C4-2B (cell line): ENCODE data around the gene SYNE2.

Source experiments
- ZFX ChIP-seq: fragments of 450-650 bp; IDR thresholded peaks from 2 replicates; pipeline ENCODE4 v1.6.1; 2017
- TF ChIP-seq, protein P1 (sequence below): fragments of 450-650 bp; conservative IDR thresholded peaks from 2 replicates; pipeline ENCODE4 v1.5.1; 2017; ENCODE audit warnings: mild to moderate bottlenecking

DNA sequence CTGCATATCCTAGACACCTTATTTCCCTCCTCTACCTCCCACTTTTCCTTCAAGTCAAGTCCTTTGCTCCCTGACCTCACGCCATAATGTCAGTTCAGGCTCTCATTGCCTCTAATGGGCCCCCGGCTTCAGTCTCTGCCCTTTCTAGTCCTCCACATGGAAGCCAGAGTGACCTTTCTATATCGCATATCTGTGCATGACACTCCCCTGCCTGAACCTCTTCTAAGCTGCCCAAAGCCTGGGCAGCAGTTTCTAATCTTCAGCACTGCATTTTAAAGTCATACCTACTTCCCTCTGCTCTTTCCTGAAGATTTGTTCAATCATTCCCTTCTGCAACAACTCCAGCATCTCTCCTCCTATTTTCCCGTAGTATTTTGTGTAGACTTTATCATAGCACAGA lies 395.9 kb downstream of the SYNE2 start:
- TF ChIP-seq, protein P1, sequence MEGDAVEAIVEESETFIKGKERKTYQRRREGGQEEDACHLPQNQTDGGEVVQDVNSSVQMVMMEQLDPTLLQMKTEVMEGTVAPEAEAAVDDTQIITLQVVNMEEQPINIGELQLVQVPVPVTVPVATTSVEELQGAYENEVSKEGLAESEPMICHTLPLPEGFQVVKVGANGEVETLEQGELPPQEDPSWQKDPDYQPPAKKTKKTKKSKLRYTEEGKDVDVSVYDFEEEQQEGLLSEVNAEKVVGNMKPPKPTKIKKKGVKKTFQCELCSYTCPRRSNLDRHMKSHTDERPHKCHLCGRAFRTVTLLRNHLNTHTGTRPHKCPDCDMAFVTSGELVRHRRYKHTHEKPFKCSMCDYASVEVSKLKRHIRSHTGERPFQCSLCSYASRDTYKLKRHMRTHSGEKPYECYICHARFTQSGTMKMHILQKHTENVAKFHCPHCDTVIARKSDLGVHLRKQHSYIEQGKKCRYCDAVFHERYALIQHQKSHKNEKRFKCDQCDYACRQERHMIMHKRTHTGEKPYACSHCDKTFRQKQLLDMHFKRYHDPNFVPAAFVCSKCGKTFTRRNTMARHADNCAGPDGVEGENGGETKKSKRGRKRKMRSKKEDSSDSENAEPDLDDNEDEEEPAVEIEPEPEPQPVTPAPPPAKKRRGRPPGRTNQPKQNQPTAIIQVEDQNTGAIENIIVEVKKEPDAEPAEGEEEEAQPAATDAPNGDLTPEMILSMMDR: no peak
- TF ChIP-seq ZFX: no peak
